ENCODE data around the gene TMEM238L. TPM values are rescaled to one million over a fixed set of nuclear protein-coding genes. Genes with fewer than 3 reads are reported as not detected.

Gene TMEM238L
- total and polyA plus RNA-seq, 2 experiments from 2014 or later: not detected

GRCh38 chr17:10755592-10756127 lies 48.2 kb downstream of the TMEM238L start:
- no peaks in the 10 kb centered on the region for H3K36me3 ChIP-seq (ENCODE audit: insufficient read depth)
- H3K79me2 ChIP-seq (replicated peaks; ENCODE audit: insufficient read depth): no peaks in the 10 kb centered on the region
- TF ChIP-seq EZH2 (IDR thresholded peaks at IDR 0.05; ENCODE audit: low read depth, unreplicated experiment) (no peak), CTCF (conservative IDR thresholded peaks at IDR 0.05; ENCODE audit: low read depth in 2 of 2) (no peak), CREB1 (CRISPR knock-in tag; IDR thresholded peaks at IDR 0.05; ENCODE audit: low read depth) (no peak), POLR2AphosphoS5 (IDR thresholded peaks at IDR 0.05; ENCODE audit: low read depth) (no peak), ZNF114 (CRISPR knock-in tag; IDR thresholded peaks at IDR 0.05) (no peak), JUNB (IDR thresholded peaks at IDR 0.05; ENCODE audit: unreplicated experiment) (no peak)
- TF ChIP-seq, protein P1, sequence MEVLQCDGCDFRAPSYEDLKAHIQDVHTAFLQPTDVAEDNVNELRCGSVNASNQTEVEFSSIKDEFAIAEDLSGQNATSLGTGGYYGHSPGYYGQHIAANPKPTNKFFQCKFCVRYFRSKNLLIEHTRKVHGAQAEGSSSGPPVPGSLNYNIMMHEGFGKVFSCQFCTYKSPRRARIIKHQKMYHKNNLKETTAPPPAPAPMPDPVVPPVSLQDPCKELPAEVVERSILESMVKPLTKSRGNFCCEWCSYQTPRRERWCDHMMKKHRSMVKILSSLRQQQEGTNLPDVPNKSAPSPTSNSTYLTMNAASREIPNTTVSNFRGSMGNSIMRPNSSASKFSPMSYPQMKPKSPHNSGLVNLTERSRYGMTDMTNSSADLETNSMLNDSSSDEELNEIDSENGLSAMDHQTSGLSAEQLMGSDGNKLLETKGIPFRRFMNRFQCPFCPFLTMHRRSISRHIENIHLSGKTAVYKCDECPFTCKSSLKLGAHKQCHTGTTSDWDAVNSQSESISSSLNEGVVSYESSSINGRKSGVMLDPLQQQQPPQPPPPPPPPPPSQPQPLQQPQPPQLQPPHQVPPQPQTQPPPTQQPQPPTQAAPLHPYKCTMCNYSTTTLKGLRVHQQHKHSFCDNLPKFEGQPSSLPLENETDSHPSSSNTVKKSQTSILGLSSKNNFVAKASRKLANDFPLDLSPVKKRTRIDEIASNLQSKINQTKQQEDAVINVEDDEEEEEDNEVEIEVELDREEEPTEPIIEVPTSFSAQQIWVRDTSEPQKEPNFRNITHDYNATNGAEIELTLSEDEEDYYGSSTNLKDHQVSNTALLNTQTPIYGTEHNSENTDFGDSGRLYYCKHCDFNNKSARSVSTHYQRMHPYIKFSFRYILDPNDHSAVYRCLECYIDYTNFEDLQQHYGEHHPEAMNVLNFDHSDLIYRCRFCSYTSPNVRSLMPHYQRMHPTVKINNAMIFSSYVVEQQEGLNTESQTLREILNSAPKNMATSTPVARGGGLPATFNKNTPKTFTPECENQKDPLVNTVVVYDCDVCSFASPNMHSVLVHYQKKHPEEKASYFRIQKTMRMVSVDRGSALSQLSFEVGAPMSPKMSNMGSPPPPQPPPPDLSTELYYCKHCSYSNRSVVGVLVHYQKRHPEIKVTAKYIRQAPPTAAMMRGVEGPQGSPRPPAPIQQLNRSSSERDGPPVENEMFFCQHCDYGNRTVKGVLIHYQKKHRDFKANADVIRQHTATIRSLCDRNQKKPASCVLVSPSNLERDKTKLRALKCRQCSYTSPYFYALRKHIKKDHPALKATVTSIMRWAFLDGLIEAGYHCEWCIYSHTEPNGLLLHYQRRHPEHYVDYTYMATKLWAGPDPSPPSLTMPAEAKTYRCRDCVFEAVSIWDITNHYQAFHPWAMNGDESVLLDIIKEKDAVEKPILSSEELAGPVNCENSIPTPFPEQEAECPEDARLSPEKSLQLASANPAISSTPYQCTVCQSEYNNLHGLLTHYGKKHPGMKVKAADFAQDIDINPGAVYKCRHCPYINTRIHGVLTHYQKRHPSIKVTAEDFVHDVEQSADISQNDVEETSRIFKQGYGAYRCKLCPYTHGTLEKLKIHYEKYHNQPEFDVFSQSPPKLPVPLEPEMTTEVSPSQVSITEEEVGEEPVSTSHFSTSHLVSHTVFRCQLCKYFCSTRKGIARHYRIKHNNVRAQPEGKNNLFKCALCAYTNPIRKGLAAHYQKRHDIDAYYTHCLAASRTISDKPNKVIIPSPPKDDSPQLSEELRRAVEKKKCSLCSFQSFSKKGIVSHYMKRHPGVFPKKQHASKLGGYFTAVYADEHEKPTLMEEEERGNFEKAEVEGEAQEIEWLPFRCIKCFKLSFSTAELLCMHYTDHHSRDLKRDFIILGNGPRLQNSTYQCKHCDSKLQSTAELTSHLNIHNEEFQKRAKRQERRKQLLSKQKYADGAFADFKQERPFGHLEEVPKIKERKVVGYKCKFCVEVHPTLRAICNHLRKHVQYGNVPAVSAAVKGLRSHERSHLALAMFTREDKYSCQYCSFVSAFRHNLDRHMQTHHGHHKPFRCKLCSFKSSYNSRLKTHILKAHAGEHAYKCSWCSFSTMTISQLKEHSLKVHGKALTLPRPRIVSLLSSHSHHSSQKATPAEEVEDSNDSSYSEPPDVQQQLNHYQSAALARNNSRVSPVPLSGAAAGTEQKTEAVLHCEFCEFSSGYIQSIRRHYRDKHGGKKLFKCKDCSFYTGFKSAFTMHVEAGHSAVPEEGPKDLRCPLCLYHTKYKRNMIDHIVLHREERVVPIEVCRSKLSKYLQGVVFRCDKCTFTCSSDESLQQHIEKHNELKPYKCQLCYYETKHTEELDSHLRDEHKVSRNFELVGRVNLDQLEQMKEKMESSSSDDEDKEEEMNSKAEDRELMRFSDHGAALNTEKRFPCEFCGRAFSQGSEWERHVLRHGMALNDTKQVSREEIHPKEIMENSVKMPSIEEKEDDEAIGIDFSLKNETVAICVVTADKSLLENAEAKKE (CRISPR knock-in tag; IDR thresholded peaks at IDR 0.05): no peak
- Mint-ChIP-seq H3K9me3 (no peaks in the 10 kb centered on the region; the same call in 2 of the 3 replicates), H3K27ac (peak overlapping the region; percentile 96), H3K27me3 (ENCODE audit: insufficient read depth, low read depth, poor library complexity) (peaks cover 14% of the 10 kb centered on the region), H3K4me3 (peak overlapping the region; percentile 79), H3K36me3 (ENCODE audit: low read depth) (no peaks in the 10 kb centered on the region; the same call in 2 of the 3 replicates), H3K4me1 (peaks cover 42% of the 10 kb centered on the region)
- H3K4me1 ChIP-seq (ENCODE audit: insufficient read depth): peaks cover 22% of the 10 kb centered on the region
- H3K9me2 ChIP-seq (ENCODE audit: insufficient read depth): no peaks in the 10 kb centered on the region
- H3K4me3 ChIP-seq: peak overlapping the region; percentile 54
- peak overlapping the region; percentile 28; the same call in 1 of the 2 replicates for H3K27ac ChIP-seq (ENCODE audit: low read depth)
- no peak for DNase-seq (ENCODE audit: low spot score)
- H2AFZ ChIP-seq: peak overlapping the region; percentile 81
- no peak for ATAC-seq
- H3F3A ChIP-seq (replicated peaks; ENCODE audit: low read depth): peaks cover 4% of the 10 kb centered on the region; the same call in 1 of the 2 replicates
- no peaks in the 10 kb centered on the region for H3K27me3 ChIP-seq (ENCODE audit: insufficient read depth)
- H3K4me2 ChIP-seq: peak overlapping the region; percentile 79
- H4K20me1 ChIP-seq (replicated peaks; ENCODE audit: insufficient read depth): no peaks in the 10 kb centered on the region

Measured in GM23338 (cell line).